ENCODE measurements around the gene GLYR1.
"Not testable (repeated sequence)": the region's sequence is repeated elsewhere in the genome, so short reads cannot be mapped to it uniquely, and the experiment has no call there.

GLYR1 gene

GRCh38 chr16:4846901-4847773, at the start of gene GLYR1, which contains the start of gene UBN1:
Gene GLYR1, minus strand, starts transcription at chr16:4847288. Its CDS starts 23 bp downstream, at chr16:4847265.
Gene UBN1, plus strand, starts transcription at chr16:4847481. Its CDS starts 5,437 bp downstream, at chr16:4852918.
- peak; percentile 99 for DNase-seq

GRCh38 chr16:4896761-4897160, 49.7 kb upstream of the GLYR1 start:
- DNase-seq, result not testable (repeated sequence)

GRCh38 chr16:4895366-4895765, 48.3 kb upstream of the GLYR1 start:
- DNase-seq, result no peak

- no peak for DNase-seq
Observed at GRCh38 chr16:4894276-4895150, 47.4 kb upstream of the GLYR1 start.

- no peak for DNase-seq
Observed at GRCh38 chr16:4893103-4893862, 46.2 kb upstream of the GLYR1 start.

- no peak for DNase-seq
Observed at GRCh38 chr16:4892361-4893102, 45.4 kb upstream of the GLYR1 start.

GRCh38 chr16:4891886-4892216, 44.8 kb upstream of the GLYR1 start:
- no peak for DNase-seq

GRCh38 chr16:4891097-4891885, 44.2 kb upstream of the GLYR1 start:
- no peak for DNase-seq

- DNase-seq, result no peak
Observed at GRCh38 chr16:4890686-4891085, 43.6 kb upstream of the GLYR1 start.

- DNase-seq, result no peak
Observed at GRCh38 chr16:4890026-4890425, 42.9 kb upstream of the GLYR1 start.

- DNase-seq, result no peak
Observed at GRCh38 chr16:4888428-4889135, 41.5 kb upstream of the GLYR1 start.

GRCh38 chr16:4886151-4886550, 39.1 kb upstream of the GLYR1 start:
- no peak for DNase-seq

- DNase-seq, result no peak
Observed at GRCh38 chr16:4884972-4885874, 38.1 kb upstream of the GLYR1 start.

- DNase-seq, result no peak
Observed at GRCh38 chr16:4884209-4884608, 37.1 kb upstream of the GLYR1 start.

GRCh38 chr16:4883501-4883900, 36.4 kb upstream of the GLYR1 start:
- DNase-seq, result no peak

- DNase-seq, result no peak
Observed at GRCh38 chr16:4882633-4883285, 35.7 kb upstream of the GLYR1 start.

- DNase-seq, result no peak
Observed at GRCh38 chr16:4882000-4882632, 35.0 kb upstream of the GLYR1 start.

- no peak for DNase-seq
Observed at GRCh38 chr16:4880006-4880580, 33.0 kb upstream of the GLYR1 start.
